SK-N-SH (cell line): ENCODE data around the gene TEX22.

Experiments used
- POLR2AphosphoS5 ChIP-seq: IDR thresholded peaks from 2 replicates; pipeline ENCODE4 v1.6.1; 2012; ENCODE audit warnings: low read depth, low read length
- YY1 ChIP-seq: IDR thresholded peaks from 2 replicates; pipeline ENCODE4 v1.4.0; 2012; ENCODE audit warnings: low read depth, mild to moderate bottlenecking
- TF ChIP-seq, protein P1 (sequence below): fragments of 200-600 bp; sonication (generic); IDR thresholded peaks from 2 replicates; pipeline ENCODE4 v1.6.1; 2017; ENCODE audit warnings: antibody characterized with exemption, mild to moderate bottlenecking, moderate library complexity

DNA sequence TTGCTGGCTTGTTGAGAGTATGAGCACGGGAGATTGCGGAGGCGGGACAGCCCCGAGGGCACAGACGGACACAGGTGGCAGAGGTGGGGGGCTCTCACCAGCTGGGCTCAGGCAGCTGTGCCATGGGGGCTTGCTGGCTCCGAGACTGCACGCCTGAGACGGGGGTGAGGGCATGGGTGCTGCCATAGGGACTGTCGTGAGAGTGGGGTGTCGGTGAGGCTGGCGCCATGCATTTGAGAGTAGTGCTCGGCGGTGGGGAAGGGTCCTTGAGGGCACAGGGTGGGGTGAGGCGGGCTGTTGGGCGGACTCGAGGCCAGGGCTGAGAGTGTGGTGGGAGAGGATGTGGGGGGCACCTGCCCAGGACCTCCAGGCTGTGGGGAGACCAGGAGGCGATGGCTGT lies 40.7 kb upstream of the TEX22 start:
- TF ChIP-seq, protein P1, sequence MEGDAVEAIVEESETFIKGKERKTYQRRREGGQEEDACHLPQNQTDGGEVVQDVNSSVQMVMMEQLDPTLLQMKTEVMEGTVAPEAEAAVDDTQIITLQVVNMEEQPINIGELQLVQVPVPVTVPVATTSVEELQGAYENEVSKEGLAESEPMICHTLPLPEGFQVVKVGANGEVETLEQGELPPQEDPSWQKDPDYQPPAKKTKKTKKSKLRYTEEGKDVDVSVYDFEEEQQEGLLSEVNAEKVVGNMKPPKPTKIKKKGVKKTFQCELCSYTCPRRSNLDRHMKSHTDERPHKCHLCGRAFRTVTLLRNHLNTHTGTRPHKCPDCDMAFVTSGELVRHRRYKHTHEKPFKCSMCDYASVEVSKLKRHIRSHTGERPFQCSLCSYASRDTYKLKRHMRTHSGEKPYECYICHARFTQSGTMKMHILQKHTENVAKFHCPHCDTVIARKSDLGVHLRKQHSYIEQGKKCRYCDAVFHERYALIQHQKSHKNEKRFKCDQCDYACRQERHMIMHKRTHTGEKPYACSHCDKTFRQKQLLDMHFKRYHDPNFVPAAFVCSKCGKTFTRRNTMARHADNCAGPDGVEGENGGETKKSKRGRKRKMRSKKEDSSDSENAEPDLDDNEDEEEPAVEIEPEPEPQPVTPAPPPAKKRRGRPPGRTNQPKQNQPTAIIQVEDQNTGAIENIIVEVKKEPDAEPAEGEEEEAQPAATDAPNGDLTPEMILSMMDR, result no peak
- TF ChIP-seq YY1 (no peak), POLR2AphosphoS5 (no peak)
